Keratinocyte (primary cell): ENCODE results near the gene ZNF718. TPM values are rescaled to one million over a fixed set of nuclear protein-coding genes. Genes with fewer than 3 reads are reported as not detected.

Experiments used
- DNase-seq: peaks from one replicate; pipeline ENCODE4 v3.0.0-alpha.2; 2011; ENCODE audit warnings: low read depth, missing footprints, low spot score
- FAIRE-seq: peaks from 2 replicates; lab custom pipeline; 2011; peaks lifted over from hg19 to GRCh38; lab: Jason Lieb, UNC
- H2AFZ ChIP-seq: 2 replicates; pipeline ENCODE4 v1.6.0; 2012; ENCODE audit warnings: low read length, control low read depth, inconsistent platforms; ENCODE audit not compliant: control insufficient read depth
- H3K27ac ChIP-seq: 2 replicates; pipeline ENCODE4 v1.5.1; 2011; ENCODE audit warnings: low read length; ENCODE audit not compliant: control insufficient read depth, insufficient read depth
- H3K27me3 ChIP-seq: 3 replicates; pipeline ENCODE4 v1.6.0; 2011; ENCODE audit warnings: low read length; ENCODE audit not compliant: control insufficient read depth, insufficient read depth; ENCODE audit errors: extremely low read depth
- H3K36me3 ChIP-seq, 2 experiments: 2 replicates in 1 of 2; 3 replicates in 1 of 2; pipeline ENCODE4 v1.5.1; 2011; ENCODE audit warnings: low read length in 2 of 2, mild to moderate bottlenecking in 1 of 2; ENCODE audit not compliant: control insufficient read depth in 2 of 2, insufficient read depth in 2 of 2; ENCODE audit errors: extremely low read depth in 1 of 2
- H3K4me1 ChIP-seq: 3 replicates; pipeline ENCODE4 v1.5.1; 2011; ENCODE audit warnings: low read length; ENCODE audit not compliant: control insufficient read depth, insufficient read depth; ENCODE audit errors: extremely low read depth
- H3K4me2 ChIP-seq: 3 replicates; pipeline ENCODE4 v1.6.0; 2011; ENCODE audit warnings: low read depth, low read length; ENCODE audit not compliant: control insufficient read depth, insufficient read depth; ENCODE audit errors: extremely low read depth
- H3K4me3 ChIP-seq, 3 experiments: fragments of 200-600 bp in 1 of 3; sonication (generic) in 1 of 3; 2 replicates in 2 of 3; 3 replicates in 1 of 3; pipeline ENCODE4 v1.5.1; 2011 to 2016; ENCODE audit warnings: low read length in 3 of 3, mild to moderate bottlenecking in 3 of 3, control low read depth in 2 of 3, inconsistent platforms in 1 of 3, low read depth in 1 of 3, mixed read lengths in 1 of 3, mixed run types in 1 of 3, moderate library complexity in 1 of 3; ENCODE audit not compliant: control insufficient read depth in 2 of 3, insufficient read depth in 2 of 3; ENCODE audit errors: extremely low read depth in 1 of 3
- H3K79me2 ChIP-seq: 2 replicates; pipeline ENCODE4 v1.6.0; 2012; ENCODE audit warnings: low read length; ENCODE audit not compliant: control insufficient read depth, insufficient read depth
- H3K9ac ChIP-seq: 3 replicates; pipeline ENCODE4 v1.6.0; 2011; ENCODE audit warnings: low read length; ENCODE audit not compliant: control insufficient read depth, insufficient read depth; ENCODE audit errors: extremely low read depth
- H3K9me1 ChIP-seq: 3 replicates; pipeline ENCODE4 v1.6.0; 2011; ENCODE audit warnings: low read length; ENCODE audit not compliant: control insufficient read depth, insufficient read depth; ENCODE audit errors: extremely low read depth
- H3K9me3 ChIP-seq: 2 replicates; pipeline ENCODE4 v1.5.1; 2012; ENCODE audit warnings: low read depth, low read length; ENCODE audit not compliant: control insufficient read depth
- H4K20me1 ChIP-seq: 3 replicates; pipeline ENCODE4 v1.6.0; 2011; ENCODE audit warnings: low read length; ENCODE audit not compliant: control insufficient read depth, insufficient read depth; ENCODE audit errors: extremely low read depth
- EZH2 ChIP-seq: IDR thresholded peaks from one replicate; pipeline ENCODE4 v1.6.1; 2012; ENCODE audit warnings: inconsistent platforms, mild to moderate bottlenecking, low read length, moderate library complexity
- dilution Hi-C: fragments of 300-500 bp; cut with MboI; formaldehyde crosslinking; loops from one replicate; pipeline ENCODE4 v1.7.0; 2020; ENCODE audit warnings: low sequenced_read_pairs; ENCODE audit not compliant: extremely low pct_ligation_motif_present
- polyA plus RNA-seq, 5 experiments: library from polyadenylated mRNA; depleted of rRNA in 3 of 5; stranded (reverse) in 3 of 5; stranded (forward) in 1 of 5; unstranded in 1 of 5; fragments of >200 nt; gene quantifications; 1 replicate in 1 of 5; 2 replicates in 3 of 5; 3 replicates in 1 of 5; pipeline versions ENCODE4 v1.2.1 to v1.2.3, GENCODE V29; 2011 to 2012; ENCODE audit warnings: missing spikeins in 2 of 5, low read depth in 1 of 5, low replicate concordance in 1 of 5
- TF ChIP-seq, protein P1 (sequence below), 3 experiments: IDR thresholded peaks in 1 of 3; conservative IDR thresholded peaks in 1 of 3; optimal IDR thresholded peaks in 1 of 3; 2 replicates in 2 of 3; 3 replicates in 1 of 3; pipeline versions ENCODE3 to v1.5.1; 2011; ENCODE audit warnings: low read length in 3 of 3, mild to moderate bottlenecking in 3 of 3, moderate library complexity in 2 of 3, control low read depth in 1 of 3, inconsistent platforms in 1 of 3; ENCODE audit not compliant: insufficient read depth in 2 of 3; ENCODE audit errors: extremely low read depth in 1 of 3

Gene ZNF718
- polyA plus RNA-seq, 1 donor (not counting 4 experiments of a cell fraction or from before 2014, with no cell fraction given): 5.0 TPM

DNA sequence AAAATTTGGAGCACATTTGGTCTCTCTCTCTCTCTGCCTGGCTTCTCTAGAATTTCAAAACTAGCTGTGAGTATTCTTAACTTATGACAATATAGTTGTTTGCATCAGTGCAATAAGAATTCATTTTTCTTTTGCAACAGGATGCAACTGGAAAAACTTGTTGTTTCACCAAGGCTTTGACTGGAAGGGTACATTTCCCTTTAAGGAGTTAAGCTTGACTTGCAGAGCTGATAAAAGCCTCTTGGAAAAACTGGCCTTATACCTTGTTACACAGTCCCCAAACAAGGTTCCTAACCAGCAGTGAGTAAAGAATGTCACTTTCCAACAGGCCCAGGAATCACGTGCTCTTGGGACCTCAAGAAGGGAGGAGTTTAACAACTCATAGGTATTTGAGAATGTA lies 25.9 kb upstream of the ZNF718 start:
- H3K27ac ChIP-seq: no peak overlapping the region
- H3K4me2 ChIP-seq: no peak overlapping the region
- no peaks in the 10 kb centered on the region for H3K4me1 ChIP-seq
- no peaks in the 10 kb centered on the region for H4K20me1 ChIP-seq
- H3K9me3 ChIP-seq: peaks cover 7% of the 10 kb centered on the region
- H3K27me3 ChIP-seq: no peaks in the 10 kb centered on the region
- TF ChIP-seq, protein P1, sequence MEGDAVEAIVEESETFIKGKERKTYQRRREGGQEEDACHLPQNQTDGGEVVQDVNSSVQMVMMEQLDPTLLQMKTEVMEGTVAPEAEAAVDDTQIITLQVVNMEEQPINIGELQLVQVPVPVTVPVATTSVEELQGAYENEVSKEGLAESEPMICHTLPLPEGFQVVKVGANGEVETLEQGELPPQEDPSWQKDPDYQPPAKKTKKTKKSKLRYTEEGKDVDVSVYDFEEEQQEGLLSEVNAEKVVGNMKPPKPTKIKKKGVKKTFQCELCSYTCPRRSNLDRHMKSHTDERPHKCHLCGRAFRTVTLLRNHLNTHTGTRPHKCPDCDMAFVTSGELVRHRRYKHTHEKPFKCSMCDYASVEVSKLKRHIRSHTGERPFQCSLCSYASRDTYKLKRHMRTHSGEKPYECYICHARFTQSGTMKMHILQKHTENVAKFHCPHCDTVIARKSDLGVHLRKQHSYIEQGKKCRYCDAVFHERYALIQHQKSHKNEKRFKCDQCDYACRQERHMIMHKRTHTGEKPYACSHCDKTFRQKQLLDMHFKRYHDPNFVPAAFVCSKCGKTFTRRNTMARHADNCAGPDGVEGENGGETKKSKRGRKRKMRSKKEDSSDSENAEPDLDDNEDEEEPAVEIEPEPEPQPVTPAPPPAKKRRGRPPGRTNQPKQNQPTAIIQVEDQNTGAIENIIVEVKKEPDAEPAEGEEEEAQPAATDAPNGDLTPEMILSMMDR (optimal IDR thresholded peaks at IDR 0.05 in 1 of 3, IDR thresholded peaks at IDR 0.05 in 1 of 3, conservative IDR thresholded peaks at IDR 0.05 in 1 of 3; ENCODE audit: extremely low read depth in 1 of 3, insufficient read depth in 2 of 3, low read length in 3 of 3): no peak
- no peak for TF ChIP-seq EZH2
- dilution Hi-C loops: no loop called here
- no peaks in the 10 kb centered on the region for H3K36me3 ChIP-seq
- no peaks in the 10 kb centered on the region for H3K79me2 ChIP-seq
- H3K9me1 ChIP-seq: no peaks in the 10 kb centered on the region
- no peak overlapping the region for H2AFZ ChIP-seq
- FAIRE-seq: no peak
- DNase-seq: no peak
- no peak overlapping the region for H3K4me3 ChIP-seq
- no peak overlapping the region for H3K9ac ChIP-seq

DNA sequence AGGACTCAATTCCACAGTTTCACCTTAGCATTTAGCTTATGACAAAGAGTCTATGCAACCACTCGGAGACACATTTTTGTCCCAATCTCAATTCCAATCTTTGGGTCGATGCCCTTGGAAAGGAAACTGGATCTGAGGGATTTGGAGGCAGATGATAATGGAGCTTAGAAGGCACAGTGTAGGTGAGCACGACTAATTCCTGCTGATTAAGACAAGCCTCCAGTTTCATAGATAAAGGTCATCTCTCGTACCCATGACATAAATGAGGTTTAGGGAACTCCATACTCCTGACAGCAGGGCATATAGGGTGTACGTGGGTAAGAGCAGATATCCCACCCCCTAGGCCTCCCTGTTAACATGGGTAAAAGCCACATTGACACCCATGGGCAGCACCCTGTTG lies 24.4 kb upstream of the ZNF718 start:
- Histone ChIP-seq H3K9me3 (peaks cover 5% of the 10 kb centered on the region), H4K20me1 (no peaks in the 10 kb centered on the region), H3K27me3 (no peaks in the 10 kb centered on the region), H2AFZ (no peak overlapping the region), H3K4me3 (no peak overlapping the region), H3K36me3 (no peaks in the 10 kb centered on the region), H3K9me1 (no peaks in the 10 kb centered on the region), H3K9ac (no peak overlapping the region), H3K4me1 (no peaks in the 10 kb centered on the region), H3K27ac (no peak overlapping the region), H3K79me2 (no peaks in the 10 kb centered on the region), H3K4me2 (no peak overlapping the region)
- TF ChIP-seq, protein P1 (optimal IDR thresholded peaks at IDR 0.05 in 1 of 3, IDR thresholded peaks at IDR 0.05 in 1 of 3, conservative IDR thresholded peaks at IDR 0.05 in 1 of 3; ENCODE audit: extremely low read depth in 1 of 3, insufficient read depth in 2 of 3, low read length in 3 of 3): no peak
- TF ChIP-seq EZH2: no peak
- no peak for FAIRE-seq
- no peak for DNase-seq
- dilution Hi-C loops: no loop called here
